ENCODE data around the gene BMPR2. TPM values are rescaled to one million over a fixed set of nuclear protein-coding genes. Genes with fewer than 3 reads are reported as not detected.
"Not testable (repeated sequence)": the region's sequence is repeated elsewhere in the genome, so short reads cannot be mapped to it uniquely, and the experiment has no call there.

The BMPR2 gene
- total RNA-seq, 1 donor from 2014 or later = 47.8 TPM

GRCh38 chr2:202490479-202490878 is 114.4 kb downstream of the BMPR2 start:
- DNase-seq (ENCODE audit: low spot score in 2 of 2) = no peak
- H3K4me3 ChIP-seq = no peak overlapping the region
- no peaks in the 10 kb centered on the region for H3K27me3 ChIP-seq
- H3K4me1 ChIP-seq = peaks cover 0 to 31% of the 10 kb centered on the region in 2 donors
- H3K27ac ChIP-seq = peak overlapping the region; percentile 1 to 7
- intact Hi-C loops (cut with DNase I) = no loop called here
- TF ChIP-seq CTCF (IDR thresholded peaks at IDR 0.05) = no peak
- H3K9me3 ChIP-seq = no peaks in the 10 kb centered on the region
- no peaks in the 10 kb centered on the region for H3K36me3 ChIP-seq

- H3K4me1 ChIP-seq = peaks cover 0 to 31% of the 10 kb centered on the region in 2 donors
- TF ChIP-seq CTCF (IDR thresholded peaks at IDR 0.05) = no peak
- no peaks in the 10 kb centered on the region for H3K36me3 ChIP-seq
- no peaks in the 10 kb centered on the region for H3K27me3 ChIP-seq
- intact Hi-C loops (cut with DNase I) = no loop called here
- no peak overlapping the region for H3K4me3 ChIP-seq
- DNase-seq (ENCODE audit: low spot score in 2 of 2) = no peak
- H3K27ac ChIP-seq = no peak overlapping the region
- H3K9me3 ChIP-seq = no peaks in the 10 kb centered on the region
These were observed 115.4 kb downstream of the BMPR2 start for GRCh38 chr2:202491514-202491913.

GRCh38 chr2:202494300-202495229 is 118.4 kb downstream of the BMPR2 start:
- DNase-seq (ENCODE audit: low spot score in 2 of 2) = no peak
- Histone ChIP-seq H3K27me3 (no peaks in the 10 kb centered on the region), H3K27ac (peak overlapping the region in 1 of 2 donors; percentile 15), H3K4me3 (no peak overlapping the region), H3K36me3 (peaks cover 0 to 3% of the 10 kb centered on the region in 2 donors), H3K4me1 (peaks cover 0 to 31% of the 10 kb centered on the region in 2 donors), H3K9me3 (no peaks in the 10 kb centered on the region)
- TF ChIP-seq CTCF (IDR thresholded peaks at IDR 0.05) = no peak
- intact Hi-C loops (cut with DNase I) = no loop called here

GRCh38 chr2:202495230-202495604 is 119.1 kb downstream of the BMPR2 start:
- no peaks in the 10 kb centered on the region for H3K9me3 ChIP-seq
- peaks cover 0 to 27% of the 10 kb centered on the region in 2 donors for H3K4me1 ChIP-seq
- no peak overlapping the region for H3K27ac ChIP-seq
- intact Hi-C loops (cut with DNase I) = no loop called here
- TF ChIP-seq CTCF (IDR thresholded peaks at IDR 0.05) = no peak
- no peak for DNase-seq (ENCODE audit: low spot score in 2 of 2)
- H3K27me3 ChIP-seq = no peaks in the 10 kb centered on the region
- H3K4me3 ChIP-seq = no peak overlapping the region
- H3K36me3 ChIP-seq = peaks cover 0 to 3% of the 10 kb centered on the region in 2 donors

DNA sequence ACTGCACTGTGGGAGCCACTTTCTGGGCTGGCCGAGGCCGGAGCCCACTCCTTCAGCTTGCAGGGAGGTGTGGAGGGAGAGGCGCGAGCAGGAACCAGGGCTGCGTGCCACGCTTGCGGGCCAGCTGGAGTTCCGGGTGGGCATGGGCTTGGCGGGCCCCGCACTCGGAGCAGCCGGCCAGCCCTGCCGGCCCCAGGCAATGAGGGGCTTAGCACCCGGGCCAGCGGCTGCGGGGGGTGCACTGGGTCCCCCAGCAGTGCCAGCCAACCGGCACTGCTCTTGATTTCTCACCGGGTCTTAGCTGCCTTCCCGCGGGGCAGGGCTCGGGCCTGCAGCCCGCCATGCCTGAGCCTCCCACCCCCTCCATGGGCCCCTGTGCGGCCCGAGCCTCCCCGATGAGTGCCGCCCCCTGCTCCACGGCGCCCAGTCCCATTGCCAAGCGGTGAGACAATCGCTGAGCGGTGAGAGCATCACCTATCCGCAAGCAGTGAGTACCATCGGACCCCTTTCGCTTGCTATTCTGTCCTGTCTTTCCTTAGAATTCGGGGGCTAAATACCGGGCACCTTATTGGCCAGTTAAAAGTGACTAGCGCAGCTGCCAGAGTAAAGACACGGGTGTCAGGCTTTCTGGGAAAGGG is 120.8 kb downstream of the BMPR2 start:
- H3K4me3 ChIP-seq; H3K27me3 ChIP-seq; DNase-seq (ENCODE audit: low spot score in 2 of 2); H3K27ac ChIP-seq; H3K9me3 ChIP-seq; intact Hi-C loops (cut with DNase I); H3K36me3 ChIP-seq: not testable (repeated sequence)
- peaks cover 0 to 15% of the 10 kb centered on the region in 2 donors for H3K4me1 ChIP-seq

- H3K36me3 ChIP-seq; H3K9me3 ChIP-seq; H3K27me3 ChIP-seq; H3K27ac ChIP-seq; DNase-seq (ENCODE audit: low spot score in 2 of 2); H3K4me3 ChIP-seq; intact Hi-C loops (cut with DNase I): not testable (repeated sequence)
- peaks cover 0 to 15% of the 10 kb centered on the region in 2 donors for H3K4me1 ChIP-seq
These were observed 121.3 kb downstream of the BMPR2 start for GRCh38 chr2:202497473-202497866.

- intact Hi-C loops (cut with DNase I); DNase-seq (ENCODE audit: low spot score in 2 of 2); H3K27ac ChIP-seq: not testable (repeated sequence)
These were observed 123.7 kb downstream of the BMPR2 start for GRCh38 chr2:202499841-202500240.

DNA sequence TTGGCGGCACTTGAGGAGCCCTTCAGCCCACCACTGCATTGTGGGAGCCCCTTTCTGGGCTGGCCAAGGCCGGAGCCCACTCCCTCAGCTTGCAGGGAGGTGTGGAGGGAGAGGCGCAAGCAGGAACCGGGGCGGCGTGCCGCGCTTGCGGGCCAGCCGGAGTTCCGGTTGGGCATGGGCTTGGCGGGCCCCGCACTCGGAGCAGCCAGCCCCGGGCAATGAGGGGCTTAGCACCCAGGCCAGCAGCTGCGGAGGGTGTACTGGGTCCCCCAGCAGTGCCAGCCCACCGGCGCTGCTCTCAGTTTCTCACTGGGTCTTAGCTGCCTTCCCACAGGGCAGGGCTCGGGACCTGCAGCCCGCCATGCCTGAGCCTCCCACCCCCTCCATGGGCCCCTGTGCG is 127.1 kb downstream of the BMPR2 start:
- DNase-seq (ENCODE audit: low spot score in 2 of 2); H3K27ac ChIP-seq; H3K9me3 ChIP-seq; intact Hi-C loops (cut with DNase I); H3K4me1 ChIP-seq; H3K36me3 ChIP-seq; H3K4me3 ChIP-seq; H3K27me3 ChIP-seq: not testable (repeated sequence)

More at GRCh38 chr2:202499841-202500240, 123.7 kb downstream of the BMPR2 start:
- H3K36me3 ChIP-seq, H3K4me3 ChIP-seq, H3K4me1 ChIP-seq, H3K27me3 ChIP-seq, H3K9me3 ChIP-seq: not testable (repeated sequence)

Measured in ascending aorta (tissue), 2 donors.